Skin of body (tissue), 2 donors: Measurements from ENCODE around the gene LRP1. TPM values are rescaled to one million over a fixed set of nuclear protein-coding genes. Genes with fewer than 3 reads are reported as not detected.

Experiments used
- DNase-seq: peaks from one replicate; lab custom pipeline; 2025; lab: John Stamatoyannopoulos, UW
- total RNA-seq: library from RNA; depleted of rRNA; stranded (reverse); fragments of >200 nt; gene quantifications from one replicate; pipeline ENCODE4 v1.2.3, GENCODE V29; 2014

LRP1 gene
- total RNA-seq, 1 donor from 2014 or later = 149 TPM

- DNase-seq = no peak
Measured at GRCh38 chr12:57221169-57221917, 93.1 kb downstream of the LRP1 start.

GRCh38 chr12:57222286-57223190 lies 94.3 kb downstream of the LRP1 start:
- no peak for DNase-seq

- peak; percentile 14 for DNase-seq
Measured at GRCh38 chr12:57223191-57224165, 95.2 kb downstream of the LRP1 start.

- no peak for DNase-seq
Measured at GRCh38 chr12:57224278-57224972, 96.1 kb downstream of the LRP1 start.

DNA sequence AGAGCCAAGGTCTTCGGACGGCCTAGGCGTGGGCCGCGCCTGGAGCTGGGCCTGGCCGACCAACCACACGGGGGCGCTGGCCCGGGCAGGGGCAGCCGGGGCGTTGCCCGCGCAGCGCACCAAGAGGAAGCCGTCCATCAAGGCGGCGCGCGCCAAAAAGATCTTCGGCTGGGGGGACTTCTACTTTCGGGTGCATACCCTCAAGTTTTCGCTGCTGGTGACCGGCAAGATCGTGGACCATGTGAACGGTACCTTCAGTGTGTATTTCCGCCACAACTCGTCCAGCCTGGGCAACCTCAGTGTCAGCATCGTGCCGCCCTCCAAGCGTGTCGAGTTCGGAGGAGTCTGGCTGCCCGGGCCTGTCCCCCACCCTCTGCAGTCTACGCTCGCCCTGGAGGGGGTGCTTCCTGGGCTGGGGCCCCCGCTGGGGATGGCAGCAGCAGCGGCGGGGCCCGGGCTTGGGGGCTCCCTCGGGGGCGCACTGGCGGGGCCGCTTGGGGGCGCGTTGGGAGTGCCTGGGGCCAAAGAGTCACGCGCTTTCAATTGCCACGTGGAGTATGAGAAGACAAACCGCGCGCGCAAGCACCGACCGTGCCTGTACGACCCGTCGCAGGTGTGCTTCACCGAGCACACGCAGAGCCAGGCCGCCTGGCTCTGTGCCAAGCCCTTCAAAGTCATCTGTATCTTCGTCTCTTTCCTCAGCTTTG lies 96.8 kb downstream of the LRP1 start:
- DNase-seq = no peak

GRCh38 chr12:57225680-57226210 lies 97.5 kb downstream of the LRP1 start:
- DNase-seq = no peak

GRCh38 chr12:57226588-57227314 lies 98.5 kb downstream of the LRP1 start:
- no peak for DNase-seq

- DNase-seq = no peak
Measured at GRCh38 chr12:57227315-57228115, 99.2 kb downstream of the LRP1 start.

DNA sequence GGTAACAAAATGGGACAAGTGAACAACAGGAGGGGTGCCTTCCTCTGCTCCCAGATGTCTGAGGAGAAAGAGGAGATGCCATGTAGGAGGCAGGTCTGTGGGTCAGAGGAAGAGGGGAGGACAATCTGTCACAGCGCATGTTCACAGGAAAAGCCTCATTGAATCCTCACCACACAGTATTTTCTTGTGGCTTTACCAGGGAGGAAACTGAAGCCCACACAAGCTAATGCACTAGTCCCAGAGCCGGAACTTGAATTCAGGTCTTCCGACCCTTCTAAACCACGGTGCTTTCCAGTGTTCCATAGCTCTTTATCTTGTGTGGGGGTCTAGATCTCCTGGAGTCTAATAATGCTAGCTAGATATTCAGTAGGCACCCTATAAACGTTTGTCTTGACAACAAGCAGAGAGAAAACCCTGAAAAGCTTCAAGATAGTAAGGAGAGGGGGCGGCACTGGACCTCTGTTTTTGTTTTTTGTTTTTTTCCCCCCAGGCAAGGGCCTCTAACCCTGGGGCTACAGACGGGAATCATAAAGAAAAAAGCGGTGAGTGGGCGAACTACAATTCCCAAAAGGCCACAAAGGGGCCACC lies 100.9 kb downstream of the LRP1 start:
- no peak for DNase-seq

DNA sequence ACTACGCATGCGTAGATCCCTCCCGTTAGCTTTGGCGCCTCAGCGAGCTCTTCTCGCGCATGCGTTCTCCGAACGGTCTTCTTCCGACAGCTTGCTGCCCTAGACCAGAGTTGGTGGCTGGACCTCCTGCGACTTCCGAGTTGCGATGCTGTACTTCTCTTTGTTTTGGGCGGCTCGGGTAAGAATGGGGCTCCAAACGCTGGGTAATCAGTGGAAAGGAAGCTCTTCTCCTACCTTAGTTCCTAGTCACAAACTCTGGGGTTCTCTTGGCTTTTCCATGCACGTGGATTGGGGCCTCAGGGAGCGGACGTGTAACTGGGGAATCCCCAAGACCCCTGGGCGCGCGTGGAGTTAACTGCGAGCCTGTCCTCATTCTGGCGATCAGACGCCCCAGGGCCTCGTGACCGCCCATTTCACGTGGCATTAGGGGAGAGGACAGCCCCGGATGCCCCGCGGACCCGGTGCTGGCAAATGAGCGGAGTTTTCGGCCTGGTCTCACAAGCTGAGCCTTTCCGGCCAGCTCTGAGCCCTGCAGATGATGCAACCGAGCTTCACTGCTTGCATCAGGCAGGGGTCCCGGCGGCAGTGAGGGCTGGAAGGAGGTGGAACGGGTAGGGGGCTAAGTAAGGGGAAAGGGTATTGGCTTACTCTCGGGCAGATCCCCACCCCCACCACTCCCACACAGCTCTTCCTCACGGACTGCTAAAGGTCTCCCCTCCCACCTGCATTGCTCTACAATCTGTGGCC lies 101.5 kb downstream of the LRP1 start, which contains the start of gene SHMT2:
Gene SHMT2, plus strand, starts transcription at position 78 of the 747 bp plus-strand sequence. Its CDS starts 68 bp downstream, at position 146.
- DNase-seq = peak; percentile 94

- DNase-seq = no peak
Measured at GRCh38 chr12:57230381-57231155, 102.3 kb downstream of the LRP1 start.

DNA sequence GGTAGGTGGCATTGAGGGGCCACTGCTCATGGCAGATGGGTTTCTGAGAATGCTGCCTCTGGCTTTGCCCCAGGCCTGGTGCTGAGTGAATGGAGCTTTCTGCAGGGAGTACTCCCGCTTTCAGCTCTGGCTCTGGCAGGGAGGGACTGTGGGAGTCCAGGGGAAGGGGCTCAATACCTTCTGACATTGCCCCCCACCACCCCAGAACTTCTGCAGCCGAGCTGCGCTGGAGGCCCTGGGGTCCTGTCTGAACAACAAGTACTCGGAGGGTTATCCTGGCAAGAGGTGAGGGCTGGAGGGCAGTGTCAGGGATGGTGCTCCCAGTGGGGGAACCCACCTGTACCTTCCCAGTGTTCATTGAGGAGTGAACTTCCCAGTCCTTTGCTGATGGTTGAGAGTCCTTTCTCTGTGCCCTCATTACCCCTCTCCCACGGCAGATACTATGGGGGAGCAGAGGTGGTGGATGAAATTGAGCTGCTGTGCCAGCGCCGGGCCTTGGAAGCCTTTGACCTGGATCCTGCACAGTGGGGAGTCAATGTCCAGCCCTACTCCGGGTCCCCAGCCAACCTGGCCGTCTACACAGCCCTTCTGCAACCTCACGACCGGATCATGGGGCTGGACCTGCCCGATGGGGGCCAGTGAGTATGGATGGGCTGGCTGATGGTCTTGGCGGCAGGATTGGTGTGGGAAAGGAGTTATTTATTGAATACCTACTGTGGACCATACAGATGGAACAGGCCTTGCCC lies 103.2 kb downstream of the LRP1 start:
- DNase-seq = no peak

- no peak for DNase-seq
Measured at GRCh38 chr12:57232156-57232756, 104.0 kb downstream of the LRP1 start.

GRCh38 chr12:57233357-57234232 lies 105.3 kb downstream of the LRP1 start:
- no peak for DNase-seq
